Activated naive CD8-positive, alpha-beta T cell treated with anti-CD3 and anti-CD28 coated beads, Interleukin-2, amount 50 U/mL, for 16 hours (primary cell): ENCODE results near the gene IQSEC1.

Source experiments
- DNase-seq: peaks from one replicate; pipeline ENCODE4 v3.0.0-alpha.2; 2020; ENCODE audit warnings: low read depth, low spot score

Gene IQSEC1

GRCh38 chr3:13085846-13086179 is 12.6 kb upstream of the IQSEC1 start:
- no peak for DNase-seq

GRCh38 chr3:13085081-13085845 is 12.0 kb upstream of the IQSEC1 start:
- DNase-seq, result no peak

- no peak for DNase-seq
Measured at GRCh38 chr3:13083898-13084297, 10.7 kb upstream of the IQSEC1 start.

DNA sequence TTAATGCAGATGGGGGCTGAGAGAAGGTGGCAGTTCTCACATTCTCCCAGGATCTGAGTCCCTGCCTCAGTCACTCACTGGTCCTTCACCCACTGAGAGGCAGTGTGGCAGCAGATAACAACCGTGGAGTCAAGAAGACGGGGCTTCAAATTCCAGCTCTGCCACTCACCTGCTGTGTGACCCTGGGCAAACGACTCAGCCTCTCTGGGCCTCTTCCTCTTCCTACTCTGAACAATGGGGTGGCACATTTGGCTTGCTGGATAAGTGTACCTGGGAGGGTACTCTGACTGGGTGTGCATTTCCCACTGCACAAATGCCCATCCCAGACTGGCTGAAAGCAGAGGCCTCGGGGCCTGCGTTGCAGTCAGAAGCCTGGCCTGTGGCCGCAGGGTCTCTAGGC is 10.0 kb upstream of the IQSEC1 start:
- no peak for DNase-seq

GRCh38 chr3:13082677-13083076 is 9.4 kb upstream of the IQSEC1 start:
- DNase-seq, result no peak

DNA sequence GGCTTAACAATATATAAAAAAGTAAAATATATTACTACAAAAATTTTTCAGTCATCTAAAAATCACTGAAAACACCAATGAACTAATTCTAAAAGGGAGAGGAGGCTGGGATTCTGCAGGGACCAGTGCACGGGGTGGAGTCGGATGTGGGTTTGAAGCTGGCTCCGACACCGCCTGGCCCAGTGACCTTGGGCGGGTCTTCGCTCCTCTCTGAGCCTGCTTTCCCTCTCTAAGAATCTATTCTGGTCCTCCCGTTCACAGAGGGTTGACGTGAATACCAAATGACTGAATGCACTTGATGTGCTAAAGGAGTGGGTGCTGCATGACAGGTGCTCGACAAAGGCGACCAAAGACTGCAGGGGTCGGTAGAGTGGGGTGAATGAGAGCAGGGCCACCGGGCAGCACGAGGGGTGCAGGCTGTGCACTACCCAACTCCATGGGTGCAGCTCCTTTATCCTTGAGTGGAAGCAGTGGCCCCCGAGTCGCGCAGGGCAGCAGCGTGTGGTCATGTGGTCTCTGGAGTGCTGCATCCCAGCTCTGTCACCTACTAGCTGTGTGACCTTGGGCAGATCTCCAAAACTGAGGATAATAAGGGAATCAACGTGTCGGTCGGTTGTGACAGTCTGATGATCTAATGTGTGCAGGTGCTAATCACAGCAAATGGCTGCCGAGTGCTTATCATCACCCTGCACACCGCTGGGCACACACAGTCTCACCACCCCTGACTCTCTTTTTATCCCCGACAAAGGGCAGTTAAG is 8.6 kb upstream of the IQSEC1 start:
- no peak for DNase-seq

- DNase-seq, result no peak
Measured at GRCh38 chr3:13080591-13080990, 7.4 kb upstream of the IQSEC1 start.

DNA sequence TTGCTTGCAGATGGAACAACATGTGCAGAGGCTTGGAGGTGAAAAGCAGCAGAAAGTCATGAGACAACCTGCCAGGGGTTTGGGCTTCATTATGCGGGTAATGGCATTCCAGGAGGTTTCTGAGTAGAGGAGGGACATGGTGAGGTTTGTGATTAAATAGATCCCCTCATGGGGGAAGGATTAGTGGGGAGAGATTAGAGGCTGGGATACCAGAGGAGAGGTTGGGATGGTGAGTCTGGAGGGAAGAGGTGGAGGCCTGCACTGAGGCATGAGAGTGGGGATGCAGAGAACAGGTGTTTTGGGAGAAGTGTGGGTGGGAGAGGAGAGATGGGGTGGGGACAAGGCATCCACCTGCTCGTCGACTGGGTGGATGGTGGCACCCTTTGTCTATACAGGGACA is 6.8 kb upstream of the IQSEC1 start:
- no peak for DNase-seq

GRCh38 chr3:13079510-13079909 is 6.3 kb upstream of the IQSEC1 start:
- no peak for DNase-seq

DNA sequence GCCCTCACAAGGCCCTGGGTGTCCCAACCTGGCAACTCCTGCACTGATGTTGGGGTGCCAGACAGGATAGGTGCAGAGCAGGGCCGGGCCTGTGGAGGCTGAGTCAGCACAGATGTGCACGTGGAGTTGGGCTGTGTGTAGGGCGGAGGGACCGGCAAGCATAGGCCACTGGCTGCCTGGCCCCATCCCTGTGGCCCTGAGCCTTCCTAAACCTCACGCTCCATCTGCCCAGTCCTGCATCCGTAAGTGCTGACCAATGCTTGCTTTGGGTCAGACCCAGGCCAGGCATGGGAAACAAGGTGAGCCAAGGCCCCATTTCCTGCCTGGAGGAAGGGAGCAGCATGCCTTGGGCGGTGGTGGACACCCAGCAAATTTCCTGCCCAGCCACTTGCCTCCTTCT is 5.8 kb upstream of the IQSEC1 start:
- DNase-seq, result no peak

- DNase-seq, result no peak
Measured at GRCh38 chr3:13078163-13078905, 5.1 kb upstream of the IQSEC1 start.

GRCh38 chr3:13077431-13078162 is 4.4 kb upstream of the IQSEC1 start:
- no peak for DNase-seq

DNA sequence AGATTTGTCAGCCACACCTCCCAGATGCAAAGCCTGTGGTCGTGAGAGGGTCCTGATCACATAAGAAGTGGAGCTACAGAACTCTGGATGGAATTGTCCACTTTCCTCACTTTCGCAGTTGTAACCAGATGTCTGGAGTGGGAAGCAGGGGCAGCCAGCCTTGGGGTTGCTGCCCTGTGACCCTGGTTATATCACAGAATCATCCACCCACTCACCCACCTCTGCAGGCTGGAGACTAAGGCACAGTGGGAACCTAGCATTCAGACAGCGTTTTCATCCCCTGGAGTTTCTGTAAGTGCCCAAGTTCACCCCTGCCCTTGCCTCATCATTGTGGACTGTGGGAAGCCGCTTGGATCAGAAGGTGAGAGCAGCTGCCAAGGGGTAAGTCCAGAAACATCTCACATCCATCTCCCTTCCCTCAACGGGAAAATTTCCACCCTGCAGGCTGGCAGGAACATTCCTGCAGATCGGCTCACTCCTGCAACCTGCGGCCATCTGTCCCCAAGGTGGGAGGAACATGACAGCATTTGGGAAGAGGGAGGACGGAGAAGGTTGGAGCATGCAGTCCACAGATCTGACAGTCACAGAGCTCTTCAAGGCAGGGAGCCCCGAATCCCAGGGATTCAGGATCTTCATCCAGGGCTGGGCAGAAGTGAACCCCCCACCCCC is 2.9 kb upstream of the IQSEC1 start:
- no peak for DNase-seq

- DNase-seq, result no peak
Measured at GRCh38 chr3:13075318-13075717, 2.1 kb upstream of the IQSEC1 start.

DNA sequence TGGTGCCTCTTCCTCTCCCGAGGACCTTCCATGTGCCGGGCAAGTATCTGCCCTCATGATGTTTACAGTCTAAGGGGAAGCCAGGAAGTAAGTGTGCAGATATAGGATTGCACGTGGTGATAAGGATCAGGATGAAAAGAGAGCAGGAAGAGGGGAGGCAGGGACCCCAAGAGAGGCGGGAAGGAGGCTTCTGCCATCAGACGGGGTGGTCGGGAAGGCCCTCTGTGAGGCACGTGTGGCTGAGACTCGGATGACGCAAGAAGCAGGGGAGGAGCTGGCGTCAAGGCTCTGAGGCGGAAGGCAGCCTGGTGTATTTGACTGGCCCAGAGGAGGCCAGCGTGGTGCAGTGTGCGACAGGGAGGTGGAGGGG is 762 bp upstream of the IQSEC1 start:
- no peak for DNase-seq

GRCh38 chr3:13072600-13073325 is 466 bp downstream of the IQSEC1 start:
- no peak for DNase-seq

DNA sequence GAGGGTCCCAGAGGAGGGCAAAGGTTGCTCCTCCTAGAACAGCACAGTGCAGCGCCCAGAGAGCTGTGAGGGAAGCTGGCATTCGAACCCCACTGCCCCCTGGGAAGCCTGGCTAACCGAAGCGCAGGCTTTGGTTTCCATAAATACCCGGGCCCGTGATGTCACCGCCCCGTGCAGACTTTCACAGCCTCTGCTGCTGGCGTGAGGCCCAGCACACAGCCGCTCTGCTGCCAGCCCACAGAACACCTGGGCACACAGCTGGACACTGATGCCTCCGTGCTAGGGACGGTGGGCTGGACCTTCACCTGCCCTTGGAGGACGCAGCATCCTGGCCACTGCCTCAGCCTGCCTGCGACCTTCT is 1.0 kb downstream of the IQSEC1 start:
- DNase-seq, result no peak

GRCh38 chr3:13071695-13072094 is 1.5 kb downstream of the IQSEC1 start:
- no peak for DNase-seq

DNA sequence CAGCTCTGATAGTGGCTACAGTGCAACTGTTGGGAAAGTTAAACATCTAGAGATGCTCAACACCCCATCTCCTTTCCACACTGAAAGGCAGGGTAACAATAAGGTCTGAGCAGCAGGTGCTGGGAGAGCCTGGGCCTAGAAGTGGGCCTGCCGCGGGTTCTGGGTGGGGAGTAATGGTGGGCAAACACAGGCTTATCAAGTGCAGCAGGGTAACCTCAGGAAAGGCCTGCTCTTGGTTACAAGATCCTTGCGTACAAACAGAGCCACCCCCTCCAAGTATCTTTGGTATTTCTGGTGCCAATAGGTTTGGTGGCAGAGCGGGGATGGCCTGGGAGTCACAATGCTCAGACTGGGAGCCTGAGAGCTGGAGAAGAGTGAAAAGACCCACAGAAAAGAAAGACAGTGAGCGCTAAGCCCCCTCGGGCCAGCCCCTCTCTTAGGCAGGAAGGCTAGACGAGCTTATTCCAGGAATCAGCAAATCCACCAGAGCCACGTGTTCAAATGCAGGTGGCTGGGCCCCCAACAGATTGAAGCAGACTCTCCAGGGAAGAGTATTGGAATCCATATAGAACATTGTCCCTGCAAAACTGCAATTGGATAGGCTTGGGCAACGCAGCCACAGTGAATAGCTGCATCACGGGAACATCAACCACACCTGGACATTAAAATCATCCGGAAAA is 2.7 kb downstream of the IQSEC1 start:
- no peak for DNase-seq

GRCh38 chr3:13069495-13069894 is 3.7 kb downstream of the IQSEC1 start:
- DNase-seq, result no peak
